HCT116 (cell line): ENCODE results near the gene GPR31. TPM values are rescaled to one million over a fixed set of nuclear protein-coding genes. Genes with fewer than 3 reads are reported as not detected.
A peak's percentile ranks its signal among the peaks of the same experiment; 100 is the strongest.

Experiments
- ATAC-seq: fragments of 200-7000 bp; cut with Tn5 transposase; 2 replicates; pipeline ENCODE4 v1.9.1; 2020; ENCODE audit warnings: mild to moderate bottlenecking, moderate library complexity
- BruUV-seq: library from RNA; stranded (reverse); fragments of 400-500 nt; replicated peaks from 2 replicates; lab custom pipeline; 2021; lab: Mats Ljungman, UMichigan
- CTCF ChIA-PET: fragments of 300-600 bp; sonication (Branson Sonifier 250); formaldehyde crosslinking; loops from one replicate; lab custom pipeline; 2021; ENCODE audit warnings: antibody characterized with exemption; lab: Charles Lee
- POLR2A ChIA-PET: fragments of 300-600, 350-600 bp; sonication (Branson Sonifier 250); formaldehyde crosslinking; loops from one replicate; lab custom pipeline; 2021; ENCODE audit warnings: antibody characterized with exemption; lab: Charles Lee
- RAD21 ChIA-PET, 2 experiments: fragments of 300-600 bp; sonication (Branson Sonifier 250); formaldehyde crosslinking; loops; one replicate each; lab custom pipeline; 2023; ENCODE audit warnings: low total read pairs in 2 of 2; ENCODE audit not compliant: uncharacterized antibody in 2 of 2, unreplicated experiment in 2 of 2, low non-redundant PET in 1 of 2; lab: Charles Lee
- DNase-seq: peaks from one replicate; pipeline ENCODE4 v3.0.0-alpha.2; 2010; ENCODE audit warnings: low read depth, low spot score
- H2AFZ ChIP-seq: fragments of 200-600 bp; shearing (Covaris generic), sonication (generic); 2 replicates; pipeline ENCODE4 v1.6.1; 2017; ENCODE audit warnings: low read depth, mixed run types, mixed read lengths, antibody characterized with exemption, low read length; ENCODE audit not compliant: poor library complexity, severe bottlenecking
- H3K27ac ChIP-seq: 2 replicates; pipeline ENCODE4 v1.5.1; 2012; ENCODE audit warnings: low read depth, low read length
- H3K27me3 ChIP-seq: fragments of 200-600 bp; sonication (generic); 2 replicates; pipeline ENCODE4 v1.6.1; 2016; ENCODE audit warnings: mixed run types, low read length, mixed read lengths; ENCODE audit not compliant: insufficient read depth
- H3K36me3 ChIP-seq, 2 experiments: fragments of 200-500 bp in 1 of 2; fragments of 200-600 bp in 1 of 2; sonication (Bioruptor generic) in 1 of 2; sonication (generic) in 1 of 2; 2 replicates each; pipeline versions ENCODE4 v1.5.1 to v1.6.1; 2014 to 2016; ENCODE audit warnings: low read length in 2 of 2, inconsistent platforms in 1 of 2, mixed read lengths in 1 of 2, mixed run types in 1 of 2; ENCODE audit not compliant: insufficient read depth in 2 of 2, control insufficient read depth in 1 of 2
- H3K4me1 ChIP-seq, 2 experiments: fragments of 200-600 bp in 1 of 2; sonication (generic) in 1 of 2; 2 replicates each; pipeline versions ENCODE4 v1.5.1 to v1.6.1; 2012 to 2017; ENCODE audit warnings: low read length in 2 of 2, inconsistent platforms in 1 of 2, mild to moderate bottlenecking in 1 of 2, mixed read lengths in 1 of 2, mixed run types in 1 of 2, moderate library complexity in 1 of 2; ENCODE audit not compliant: insufficient read depth in 2 of 2, control insufficient read depth in 1 of 2
- H3K4me2 ChIP-seq: fragments of 200-600 bp; sonication (generic); 2 replicates; pipeline ENCODE4 v1.6.1; 2017; ENCODE audit warnings: mixed run types, low read length, mixed read lengths
- H3K4me3 ChIP-seq, 2 experiments: fragments of 200-600 bp in 1 of 2; sonication (generic) in 1 of 2; replicated peaks in 1 of 2; 2 replicates each; pipeline ENCODE4 v1.5.1; 2011 to 2016; ENCODE audit warnings: low read length in 2 of 2, control low read depth in 1 of 2, low read depth in 1 of 2, mild to moderate bottlenecking in 1 of 2, mixed read lengths in 1 of 2, mixed run types in 1 of 2
- H3K79me2 ChIP-seq: fragments of 200-600 bp; sonication (generic); 2 replicates; pipeline ENCODE4 v1.6.1; 2017; ENCODE audit warnings: mild to moderate bottlenecking, mixed run types, low read length, moderate library complexity, mixed read lengths; ENCODE audit not compliant: insufficient read depth
- H3K9ac ChIP-seq: fragments of 200-600 bp; sonication (generic); 2 replicates; pipeline ENCODE4 v1.6.1; 2016; ENCODE audit warnings: low read length, mixed read lengths
- H3K9me2 ChIP-seq: fragments of 200-600 bp; sonication (generic), shearing (Covaris generic); 2 replicates; pipeline ENCODE4 v1.6.1; 2017; ENCODE audit warnings: mixed run types, mild to moderate bottlenecking, moderate library complexity; ENCODE audit not compliant: insufficient read depth
- H3K9me3 ChIP-seq, 2 experiments: fragments of 200-500 bp in 1 of 2; fragments of 200-600 bp in 1 of 2; sonication (Bioruptor generic) in 1 of 2; sonication (generic) in 1 of 2; 2 replicates each; pipeline ENCODE4 v1.6.1; 2014 to 2017; ENCODE audit warnings: low read length in 2 of 2, mixed read lengths in 2 of 2, inconsistent platforms in 1 of 2, low read depth in 1 of 2, mild to moderate bottlenecking in 1 of 2, mixed run types in 1 of 2, moderate library complexity in 1 of 2; ENCODE audit not compliant: control insufficient read depth in 1 of 2, insufficient read depth in 1 of 2
- H4K20me1 ChIP-seq: fragments of 200-600 bp; sonication (generic), shearing (Covaris generic); 2 replicates; pipeline ENCODE4 v1.6.1; 2017; ENCODE audit warnings: mixed run types, mild to moderate bottlenecking, moderate library complexity; ENCODE audit not compliant: insufficient read depth
- ATF3 ChIP-seq: IDR thresholded peaks from 2 replicates; pipeline ENCODE4 v1.6.1; 2012
- EZH2phosphoT487 ChIP-seq: fragments of 200-600 bp; IDR thresholded peaks from 2 replicates; pipeline ENCODE4 v1.6.1; 2018; ENCODE audit warnings: antibody characterized with exemption, borderline replicate concordance
- RAD21 ChIP-seq: IDR thresholded peaks from 2 replicates; pipeline ENCODE4 v1.6.1; 2012; ENCODE audit warnings: low read depth, mild to moderate bottlenecking
- REST ChIP-seq: IDR thresholded peaks from 2 replicates; pipeline ENCODE4 v1.6.1; 2012; ENCODE audit warnings: low read depth
- ZFX ChIP-seq: fragments of 450-650 bp; IDR thresholded peaks from 2 replicates; pipeline ENCODE4 v1.6.1; 2017
- ZNF274 ChIP-seq: fragments of 200-500 bp; sonication (Bioruptor generic); IDR thresholded peaks from 2 replicates; pipeline ENCODE4 v1.6.1; 2014; ENCODE audit warnings: mild to moderate bottlenecking, low read depth, low read length, inconsistent platforms
- intact Hi-C: fragments of 100-400 bp; cut with micrococcal nuclease; formaldehyde crosslinking; loops from 2 replicates; pipeline ENCODE4 v1.10.0; 2022
- total RNA-seq: library from RNA; stranded (reverse); gene quantifications from one replicate; pipeline ENCODE4 v1.2.1, GENCODE V29; 2021; ENCODE audit not compliant: unreplicated experiment

The GPR31 gene
- total RNA-seq, 1 experiment from 2014 or later: not detected

GRCh38 chr6:167116109-167116837 lies 41.5 kb downstream of the GPR31 start:
- ChIA-PET CTCF (no interaction called here), RAD21 (no interaction called here), POLR2A (no interaction called here)
- no TSS peak for BruUV-seq
- H3K27ac ChIP-seq: no peak overlapping the region
- H3K9ac ChIP-seq: no peak overlapping the region
- no peaks in the 10 kb centered on the region for H3K36me3 ChIP-seq
- H3K27me3 ChIP-seq: peaks cover 6% of the 10 kb centered on the region; the same call in 1 of the 2 replicates
- H3K79me2 ChIP-seq: no peaks in the 10 kb centered on the region
- no peaks in the 10 kb centered on the region for H3K4me1 ChIP-seq
- intact Hi-C loops: no loop called here
- ATAC-seq (no peak), DNase-seq (no peak)
- H3K9me3 ChIP-seq: no peaks in the 10 kb centered on the region
- H2AFZ ChIP-seq: no peak overlapping the region
- H4K20me1 ChIP-seq: no peaks in the 10 kb centered on the region
- H3K4me2 ChIP-seq: no peak overlapping the region
- no peaks in the 10 kb centered on the region for H3K9me2 ChIP-seq
- TF ChIP-seq ZFX (no peak), ZNF274 (no peak), ATF3 (no peak), REST (no peak)
- no peak overlapping the region for H3K4me3 ChIP-seq

- Histone ChIP-seq H2AFZ (no peak overlapping the region), H3K4me1 (no peaks in the 10 kb centered on the region), H3K4me2 (no peak overlapping the region), H3K4me3 (no peak overlapping the region)
- DNase-seq: no peak
- intact Hi-C loops: no loop called here
- TF ChIP-seq EZH2phosphoT487 (no peak), RAD21 (peak; percentile 19; the same call in 1 of the 2 replicates)
- TF ChIP-seq, all 23 proteins: peak for 1
- H3K36me3 ChIP-seq: no peaks in the 10 kb centered on the region
- H3K27ac ChIP-seq: no peak overlapping the region
- no peak overlapping the region for H3K9ac ChIP-seq
- H3K27me3 ChIP-seq: peaks cover 6% of the 10 kb centered on the region; the same call in 1 of the 2 replicates
- no peaks in the 10 kb centered on the region for H3K9me2 ChIP-seq
- ATAC-seq: no peak
- H3K9me3 ChIP-seq: no peaks in the 10 kb centered on the region
- ChIA-PET POLR2A (no interaction called here), RAD21 (no interaction called here), CTCF (no interaction called here)
- H3K79me2 ChIP-seq: no peaks in the 10 kb centered on the region
- H4K20me1 ChIP-seq: no peaks in the 10 kb centered on the region
- no TSS peak for BruUV-seq
Observed at GRCh38 chr6:167115054-167115453, 42.7 kb downstream of the GPR31 start.
